HG03095 (cell line): Measurements from ENCODE around the gene ITIH4.
"Not testable (repeated sequence)": the region's sequence is repeated elsewhere in the genome, so short reads cannot be mapped to it uniquely, and the experiment has no call there.

Experiments
- ATAC-seq: cut with Tn5 transposase; IDR thresholded peaks from one replicate; pipeline ENCODE4 v1.9.1; 2021; ENCODE audit warnings: moderate library complexity; ENCODE audit not compliant: unreplicated experiment

Gene ITIH4

DNA sequence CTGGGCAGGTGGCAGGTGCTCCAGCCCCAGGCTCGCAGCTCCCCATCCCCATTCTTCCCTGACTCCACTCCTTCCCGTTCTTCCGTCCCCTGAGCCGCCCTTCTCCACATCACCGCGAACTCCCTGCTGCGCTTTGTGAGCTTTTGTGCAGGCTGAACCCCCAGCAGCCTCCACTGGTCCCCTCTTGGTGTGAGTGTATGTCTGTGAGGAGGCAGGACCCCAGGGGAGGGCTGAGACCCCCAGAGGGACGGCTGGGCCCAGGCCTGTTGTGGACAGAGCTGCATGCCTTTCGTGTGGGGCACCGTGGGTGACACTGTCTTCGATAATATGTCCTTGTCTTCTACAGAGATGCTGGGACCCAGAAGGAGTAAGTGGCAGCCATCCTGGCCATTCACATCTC is 43.2 kb downstream of the ITIH4 start:
- ATAC-seq: no peak

DNA sequence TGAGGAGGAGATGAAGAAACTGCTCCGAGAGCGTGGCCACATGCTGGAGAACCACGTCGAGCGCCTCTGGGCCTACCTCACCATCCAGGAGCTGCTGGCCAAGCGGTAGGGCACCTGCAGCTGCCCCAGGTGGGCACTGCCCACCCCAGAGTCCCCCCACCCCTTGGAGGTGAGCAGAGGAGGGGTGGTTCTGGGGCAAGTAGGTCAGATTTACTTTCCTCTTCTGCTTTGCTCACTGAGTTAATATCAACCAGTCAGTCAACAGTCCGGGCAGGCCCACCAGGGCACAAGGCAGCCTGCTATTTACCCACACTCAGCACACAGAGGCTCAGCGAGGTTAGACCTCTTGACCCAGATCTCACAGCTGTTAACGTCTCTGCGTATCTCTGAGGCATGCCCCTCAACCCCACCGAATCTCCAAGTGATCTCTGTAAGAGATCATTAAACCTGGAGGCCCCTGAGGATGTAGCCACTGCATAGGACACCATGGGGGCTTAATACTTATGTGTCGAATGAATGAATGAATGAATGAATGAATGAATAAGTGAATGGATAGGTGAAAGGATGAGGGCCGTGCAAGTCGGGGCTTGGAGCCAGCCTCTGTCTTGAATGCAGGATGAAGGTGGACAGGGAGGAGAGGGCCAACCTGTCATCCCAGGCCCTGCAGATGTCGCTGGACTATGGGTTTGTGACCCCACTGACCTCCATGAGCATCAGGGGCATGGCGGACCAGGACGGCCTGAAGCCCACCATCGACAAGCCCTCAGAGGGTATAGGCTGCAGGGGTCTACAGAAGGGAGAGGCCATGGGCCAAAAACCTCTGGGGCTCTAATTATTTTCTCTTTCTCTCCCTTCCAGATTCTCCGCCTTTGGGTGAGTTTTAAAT is 43.9 kb downstream of the ITIH4 start:
- ATAC-seq: no peak

DNA sequence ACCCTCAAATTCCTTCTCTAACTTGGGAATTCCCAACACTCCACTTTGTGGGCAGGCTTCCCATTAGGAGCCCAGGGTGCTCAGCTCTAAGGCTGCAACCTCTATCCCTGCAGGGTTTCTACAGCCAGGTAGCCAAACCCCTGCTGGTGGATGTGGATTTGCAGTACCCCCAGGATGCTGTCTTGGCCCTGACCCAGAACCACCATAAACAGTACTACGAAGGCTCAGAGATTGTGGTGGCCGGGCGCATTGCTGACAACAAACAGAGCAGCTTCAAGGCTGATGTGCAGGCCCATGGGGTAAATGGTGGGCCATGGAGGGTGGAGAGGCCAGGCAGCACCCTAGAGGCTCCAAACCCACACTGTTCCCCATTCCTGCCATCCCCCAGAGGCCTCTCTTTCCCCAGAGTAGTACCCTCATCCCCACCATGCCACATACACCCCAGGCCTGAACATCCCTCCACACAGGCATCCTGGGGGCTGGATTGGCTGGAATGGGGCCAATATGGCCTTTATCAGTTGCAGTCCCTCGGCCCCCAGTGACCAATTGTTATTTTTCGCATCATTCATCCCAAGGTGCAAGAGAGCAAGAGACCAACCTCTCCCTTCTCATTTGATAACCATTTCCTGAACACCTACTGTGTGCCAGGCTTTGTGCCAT is 45.4 kb downstream of the ITIH4 start:
- ATAC-seq: no peak

DNA sequence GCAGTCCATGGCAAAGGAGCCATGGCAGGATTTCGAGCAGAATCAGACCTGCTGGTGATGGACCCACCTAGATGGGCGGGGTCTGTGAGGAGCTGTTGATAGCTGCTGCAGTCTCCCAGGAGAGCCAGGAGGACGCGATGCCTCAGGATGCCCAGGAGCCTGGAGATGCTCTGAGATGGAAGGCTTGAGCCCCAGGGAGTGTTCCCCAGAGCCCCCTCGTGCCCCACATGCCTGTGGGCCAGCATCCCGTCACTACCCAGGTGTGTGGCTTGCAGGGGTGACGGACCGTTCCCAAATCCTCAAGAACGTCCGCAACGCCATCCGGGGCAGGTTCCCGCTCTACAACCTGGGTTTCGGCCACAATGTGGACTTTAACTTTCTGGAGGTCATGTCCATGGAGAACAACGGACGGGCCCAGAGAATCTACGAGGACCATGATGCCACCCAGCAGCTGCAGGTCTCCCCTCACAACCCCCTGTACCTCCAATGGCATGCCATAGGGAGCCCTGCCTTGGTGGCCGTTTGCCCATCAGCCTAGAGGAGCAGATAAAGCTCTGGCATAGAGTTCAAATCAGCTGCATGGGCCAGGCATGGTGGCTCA is 46.4 kb downstream of the ITIH4 start:
- no peak for ATAC-seq

DNA sequence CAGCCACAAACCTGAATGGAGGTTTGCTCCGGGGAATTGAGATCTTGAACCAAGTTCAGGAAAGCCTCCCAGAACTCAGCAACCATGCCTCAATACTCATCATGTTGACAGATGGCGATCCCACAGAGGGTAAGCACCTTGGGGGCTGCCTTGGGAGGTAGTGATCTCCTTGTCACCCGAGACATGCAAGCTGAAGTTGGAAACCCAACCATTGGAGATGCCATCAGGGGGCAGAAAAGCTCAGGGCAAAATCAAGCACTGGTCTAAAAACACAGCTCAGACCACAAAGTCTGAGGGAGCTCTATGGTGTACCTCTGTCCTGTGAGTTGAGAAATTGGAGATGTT is 47.3 kb downstream of the ITIH4 start:
- ATAC-seq: no peak

DNA sequence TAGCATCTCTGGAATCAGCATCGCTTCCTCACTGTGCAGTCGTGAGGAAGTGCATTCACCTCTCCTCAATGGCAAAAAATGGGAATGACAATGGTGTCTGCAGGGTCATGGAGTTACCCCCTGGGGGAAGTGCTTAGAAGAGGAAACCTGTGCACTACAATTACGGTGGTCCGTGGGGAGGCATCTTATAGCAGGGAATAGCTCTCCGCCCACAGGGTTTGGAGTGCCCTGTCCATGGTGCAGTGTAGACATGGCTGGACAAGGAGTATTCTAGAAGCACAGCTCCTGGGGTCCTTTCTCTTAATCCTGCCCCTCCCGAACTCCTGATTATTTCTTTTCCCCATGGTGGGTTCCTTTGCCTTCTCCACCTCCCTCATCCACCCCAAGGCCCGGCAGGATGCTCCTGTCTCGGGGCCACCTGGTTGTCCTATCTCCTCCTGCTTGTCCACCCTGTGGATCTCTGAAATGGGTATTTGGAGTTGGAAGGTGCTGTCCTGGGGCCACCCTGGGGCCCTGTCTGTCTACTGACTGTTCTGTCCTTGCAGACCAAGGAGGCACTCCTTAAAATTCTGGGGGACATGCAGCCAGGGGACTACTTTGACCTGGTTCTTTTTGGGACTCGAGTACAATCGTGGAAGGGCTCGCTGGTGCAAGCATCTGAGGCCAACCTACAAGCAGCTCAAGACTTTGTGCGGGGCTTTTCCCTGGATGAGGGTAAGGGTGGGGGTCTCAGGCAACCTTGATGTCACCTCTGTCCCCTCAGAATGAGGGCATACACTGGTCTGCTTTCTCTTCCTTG is 47.9 kb downstream of the ITIH4 start:
- ATAC-seq: no peak

DNA sequence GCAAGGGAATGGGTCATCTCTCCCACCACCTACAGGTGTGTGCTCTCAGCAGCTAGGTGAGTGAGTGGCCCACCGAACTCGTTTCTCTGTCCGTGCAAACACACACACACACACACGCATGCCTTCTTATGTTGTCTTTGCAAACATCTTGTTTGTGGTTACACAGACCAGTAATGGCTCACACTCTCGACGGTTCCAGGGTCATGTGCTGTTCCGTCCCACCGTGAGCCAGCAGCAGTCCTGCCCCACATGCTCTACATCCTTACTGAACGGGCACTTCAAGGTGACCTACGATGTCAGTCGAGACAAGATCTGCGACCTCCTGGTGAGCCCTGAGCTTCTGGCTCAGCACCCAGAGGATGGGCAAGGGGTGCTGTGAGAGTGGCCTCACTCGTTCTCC is 48.7 kb downstream of the ITIH4 start:
- ATAC-seq: no peak

DNA sequence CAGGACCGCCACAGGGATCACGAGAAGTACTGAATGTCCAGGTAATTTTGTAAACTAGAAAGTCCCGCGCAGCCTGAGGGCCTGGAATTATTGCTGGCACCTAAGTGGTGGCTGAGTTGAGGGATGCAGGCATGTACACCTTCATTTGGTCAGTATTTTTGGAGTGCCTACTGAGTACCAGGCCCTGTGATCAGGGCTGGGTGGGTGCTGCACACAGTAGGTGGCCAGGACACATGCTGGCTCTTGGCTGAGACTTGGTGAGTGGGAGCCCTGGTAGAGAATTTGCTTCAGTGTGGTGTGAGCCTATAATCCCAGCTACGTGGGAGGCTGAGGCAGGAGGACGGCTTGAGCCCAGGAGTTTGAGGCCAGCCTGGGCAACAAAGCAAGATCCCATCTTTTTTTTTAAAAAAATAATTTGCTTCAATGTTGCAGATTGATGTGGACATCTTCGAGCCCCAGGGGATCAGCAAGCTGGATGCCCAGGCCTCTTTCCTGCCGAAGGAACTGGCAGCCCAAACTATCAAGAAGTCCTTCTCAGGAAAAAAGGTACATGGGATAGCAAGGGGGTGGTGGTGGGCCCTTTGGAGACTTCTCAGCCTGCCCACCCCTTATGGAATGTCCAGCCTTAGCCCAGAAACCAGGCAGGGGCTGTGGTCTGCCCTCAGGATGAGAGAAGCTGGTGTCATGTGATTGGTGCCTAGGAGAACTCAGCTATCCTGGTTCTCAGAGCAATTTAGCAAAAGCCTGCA is 50.5 kb downstream of the ITIH4 start:
- no peak for ATAC-seq

DNA sequence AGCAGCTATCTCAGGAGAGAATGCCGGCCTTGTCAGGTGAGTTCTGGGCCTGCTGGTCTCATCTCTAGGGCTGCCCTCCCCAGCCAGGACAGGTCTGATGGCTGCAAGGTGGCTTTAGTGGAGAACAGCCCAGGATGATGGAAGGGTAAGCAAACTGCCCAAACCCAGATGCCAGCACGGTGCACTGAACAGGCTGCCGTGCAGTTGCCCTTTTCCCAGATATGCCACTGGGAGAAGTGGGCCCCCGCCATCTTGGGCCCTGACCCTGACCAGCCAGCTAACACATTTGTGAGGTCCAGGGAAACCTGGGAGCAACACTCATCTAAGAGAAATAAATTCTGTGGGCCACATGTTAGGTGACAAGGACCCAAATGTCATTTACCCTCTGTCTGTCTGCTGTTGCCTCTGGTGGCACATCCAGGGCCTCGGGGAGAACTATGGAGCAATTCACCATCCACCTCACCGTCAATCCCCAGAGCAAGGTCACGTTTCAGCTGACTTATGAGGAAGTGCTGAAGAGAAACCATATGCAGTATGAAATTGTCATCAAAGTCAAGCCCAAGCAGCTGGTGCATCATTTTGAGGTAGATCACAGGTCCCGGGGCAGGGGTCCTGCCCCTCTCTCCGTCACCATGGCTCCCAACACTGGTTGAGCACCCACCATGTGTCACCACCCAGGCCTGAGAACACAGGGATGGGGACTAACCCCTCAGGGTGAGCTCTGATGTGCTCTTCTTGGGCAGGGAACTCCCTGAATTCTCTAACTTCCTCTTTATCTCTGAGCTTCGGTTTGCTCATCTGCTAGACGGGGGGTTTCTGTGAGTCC is 51.2 kb downstream of the ITIH4 start:
- ATAC-seq: no peak

DNA sequence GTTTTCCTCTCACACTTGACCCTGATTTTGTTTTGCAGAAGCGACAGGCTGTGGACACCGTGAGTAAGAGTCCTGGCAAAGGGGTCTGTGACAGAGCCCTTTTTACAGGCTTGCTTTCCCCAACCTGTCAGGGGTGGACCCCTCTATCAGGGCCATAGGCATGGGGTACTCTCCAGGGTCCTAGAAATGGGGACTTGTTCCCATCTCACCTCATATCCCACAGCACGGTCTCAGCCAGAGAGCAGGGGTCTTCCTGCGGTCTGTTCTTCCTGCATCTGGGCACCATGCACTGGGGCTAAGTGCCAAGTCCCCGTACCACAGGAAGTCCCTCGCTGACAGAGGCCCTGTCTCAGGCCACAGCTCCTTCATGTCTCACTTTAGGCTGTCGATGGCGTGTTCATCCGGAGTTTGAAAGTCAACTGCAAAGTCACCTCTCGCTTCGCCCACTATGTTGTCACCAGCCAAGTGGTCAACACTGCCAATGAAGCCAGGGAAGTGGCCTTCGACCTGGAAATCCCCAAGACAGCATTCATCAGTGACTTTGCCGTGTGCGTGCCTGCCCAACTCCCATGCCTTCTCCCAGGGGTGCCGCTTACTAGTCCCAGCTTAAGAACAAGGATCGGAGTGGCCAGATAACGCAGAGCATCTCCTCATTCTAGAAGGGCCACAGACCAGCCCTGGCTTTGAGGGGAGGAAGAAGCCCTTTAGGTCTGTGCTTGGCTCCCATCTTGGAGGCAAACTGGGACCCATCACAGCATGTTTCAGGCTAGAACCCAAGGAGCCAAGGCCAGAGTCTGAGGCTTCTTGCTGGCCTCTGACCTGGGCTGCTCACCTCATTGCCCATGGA is 52.3 kb downstream of the ITIH4 start:
- ATAC-seq: no peak

DNA sequence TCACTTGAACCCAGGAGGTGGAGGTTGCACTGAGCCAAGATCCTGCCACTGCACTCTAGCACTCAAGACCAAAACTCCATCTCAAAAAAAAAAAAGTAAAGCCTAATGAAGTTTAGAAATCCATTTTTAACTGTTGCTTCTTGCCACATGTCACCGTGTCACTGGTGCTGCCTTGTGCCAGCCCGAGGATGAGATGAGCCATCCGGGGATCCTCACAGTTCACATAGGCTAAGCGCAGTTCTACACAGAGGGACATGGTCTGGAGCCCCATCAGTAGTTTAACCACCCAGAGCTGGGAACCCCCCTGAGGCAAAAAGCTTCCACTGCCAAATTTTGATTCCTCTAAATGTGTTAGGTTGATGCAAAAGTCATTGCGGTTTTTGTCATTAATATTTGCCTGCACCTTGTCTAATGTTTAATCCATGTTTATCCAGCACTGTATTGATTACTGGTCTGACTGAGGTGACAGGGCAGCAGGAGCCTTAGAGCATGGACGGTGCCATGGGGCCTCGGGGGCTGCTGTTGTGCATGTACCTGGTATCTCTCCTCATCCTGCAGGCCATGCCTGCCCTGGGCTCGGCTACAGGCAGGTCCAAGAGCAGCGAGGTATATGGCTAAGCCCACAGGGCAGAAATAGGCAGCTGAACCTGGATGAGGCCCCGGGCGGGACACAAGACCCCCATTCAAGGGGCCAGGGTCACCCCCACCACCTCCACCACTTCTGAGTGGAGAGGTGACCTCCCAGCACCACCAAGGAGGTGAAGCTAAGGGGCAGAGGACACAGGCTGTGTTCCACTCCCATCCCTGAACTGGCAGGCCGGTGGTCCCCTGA is 53.1 kb downstream of the ITIH4 start, which contains the start of gene ITIH1:
TSS of gene ITIH1 (plus strand) at position 473 of the 832 bp plus-strand sequence. CDS start at position 490, 17 bp downstream.
- no peak for ATAC-seq

DNA sequence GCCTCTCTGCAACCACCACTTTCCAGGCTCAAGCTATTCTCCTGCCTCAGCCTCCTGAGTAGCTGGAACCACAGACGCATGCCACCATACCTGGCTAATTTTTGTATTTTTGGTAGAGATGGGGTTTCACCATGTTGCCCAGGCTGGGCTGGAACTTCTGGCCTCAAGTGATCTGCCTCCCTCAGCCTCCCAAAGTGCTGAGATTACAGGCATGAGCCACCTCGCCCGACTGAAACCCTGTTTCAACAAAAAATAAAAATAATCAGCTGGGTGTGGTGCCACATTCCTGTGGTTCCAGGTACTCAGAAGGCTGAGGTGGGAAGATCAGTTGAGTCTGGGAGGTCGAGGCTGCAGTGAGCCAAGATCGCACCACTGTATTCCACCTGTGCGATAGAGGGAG is 54.0 kb downstream of the ITIH4 start:
- not testable (repeated sequence) for ATAC-seq

DNA sequence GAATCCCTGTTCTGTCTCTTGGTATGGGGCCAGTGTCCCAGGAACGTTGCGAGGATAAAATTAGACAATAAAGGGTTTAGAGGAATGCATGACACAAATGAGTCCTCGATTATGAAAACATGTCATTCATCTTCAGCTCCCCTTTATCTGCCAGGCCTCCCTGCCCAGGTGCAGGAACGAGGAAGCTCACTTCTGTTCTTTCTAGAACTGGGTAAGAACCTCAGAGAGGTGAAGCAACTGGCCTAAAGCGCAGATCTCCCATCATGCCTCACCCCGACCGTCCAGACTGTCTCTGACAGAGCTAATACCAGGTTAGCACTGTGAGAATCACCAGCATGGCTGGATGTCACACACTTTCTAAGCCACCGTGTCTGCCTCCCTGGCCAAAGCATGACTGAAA is 54.6 kb downstream of the ITIH4 start:
- no peak for ATAC-seq

DNA sequence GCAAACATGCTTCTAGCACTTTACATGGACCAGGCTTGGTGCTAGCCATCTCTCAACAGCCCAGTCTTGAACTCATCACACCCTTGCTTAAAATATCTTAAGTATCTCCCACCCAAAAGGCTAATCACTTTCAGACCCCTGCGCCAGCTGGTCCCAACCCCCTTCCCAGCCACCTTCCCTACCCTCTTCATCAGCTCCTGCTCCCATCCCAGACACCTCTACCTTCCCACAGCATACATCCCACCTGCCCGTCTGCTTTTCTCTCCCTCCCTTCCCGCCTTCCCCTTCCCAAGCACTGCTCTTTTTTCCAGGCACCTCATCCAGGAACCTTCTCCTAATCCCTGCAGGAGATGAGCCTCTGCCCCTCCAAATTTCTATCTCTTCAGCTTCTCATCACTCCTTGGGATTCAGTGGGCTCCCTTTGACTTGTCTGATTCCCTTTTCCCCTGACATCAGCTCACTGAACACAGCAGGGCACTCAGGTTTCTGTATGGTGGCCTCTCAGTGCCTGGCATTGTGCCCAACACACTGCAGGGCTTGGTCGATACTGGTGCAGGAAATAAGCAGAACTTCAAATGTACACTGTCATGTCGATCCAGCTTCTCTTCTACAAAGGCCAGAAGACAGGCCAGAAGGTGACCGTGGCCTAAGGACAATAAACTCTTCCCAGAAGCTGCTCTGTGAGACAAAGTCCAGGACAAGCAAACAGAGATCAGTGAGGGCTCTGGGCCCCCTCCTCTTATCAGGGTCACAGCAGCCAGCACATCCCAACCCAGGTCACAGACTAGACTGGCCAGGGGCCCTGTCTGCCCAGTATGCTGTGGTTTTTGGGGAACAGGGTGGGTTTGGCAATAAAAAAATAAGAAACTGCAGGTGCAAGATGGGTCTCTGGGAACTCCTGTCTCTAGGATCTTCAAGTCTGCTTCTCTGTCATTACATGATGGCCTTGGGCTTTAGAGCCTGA is 55.3 kb downstream of the ITIH4 start:
- ATAC-seq: no peak

DNA sequence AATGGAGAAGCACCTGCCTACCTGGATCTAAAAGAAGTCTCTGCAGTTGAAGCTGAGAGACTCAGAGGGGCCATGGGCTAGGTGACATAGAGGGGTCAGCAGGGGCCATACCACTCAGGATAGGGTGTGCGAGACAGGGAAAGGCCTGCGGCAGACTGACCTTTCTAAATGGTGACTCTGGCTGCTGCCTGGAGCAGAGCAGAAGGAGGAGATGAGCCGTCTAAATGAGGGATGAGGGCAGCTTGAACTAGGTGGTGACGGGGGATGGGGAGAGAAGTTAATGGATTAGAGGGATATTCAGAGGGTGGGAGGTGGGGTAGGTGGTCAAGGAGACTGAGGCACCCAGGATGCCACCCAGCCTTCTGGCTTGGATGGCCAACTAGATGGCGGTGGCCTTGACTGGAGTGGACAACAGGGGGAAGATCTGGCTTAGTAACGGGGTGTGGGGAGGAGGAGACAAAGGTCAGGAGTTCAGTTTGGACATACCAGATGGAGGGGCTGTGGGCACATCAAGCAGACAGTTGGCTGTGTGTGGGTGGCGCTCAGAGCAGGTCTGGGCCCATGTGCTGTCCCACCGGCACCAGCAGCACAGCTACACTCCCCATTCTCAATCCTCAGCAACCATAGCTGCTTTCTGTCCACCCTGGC is 56.3 kb downstream of the ITIH4 start:
- no peak for ATAC-seq

DNA sequence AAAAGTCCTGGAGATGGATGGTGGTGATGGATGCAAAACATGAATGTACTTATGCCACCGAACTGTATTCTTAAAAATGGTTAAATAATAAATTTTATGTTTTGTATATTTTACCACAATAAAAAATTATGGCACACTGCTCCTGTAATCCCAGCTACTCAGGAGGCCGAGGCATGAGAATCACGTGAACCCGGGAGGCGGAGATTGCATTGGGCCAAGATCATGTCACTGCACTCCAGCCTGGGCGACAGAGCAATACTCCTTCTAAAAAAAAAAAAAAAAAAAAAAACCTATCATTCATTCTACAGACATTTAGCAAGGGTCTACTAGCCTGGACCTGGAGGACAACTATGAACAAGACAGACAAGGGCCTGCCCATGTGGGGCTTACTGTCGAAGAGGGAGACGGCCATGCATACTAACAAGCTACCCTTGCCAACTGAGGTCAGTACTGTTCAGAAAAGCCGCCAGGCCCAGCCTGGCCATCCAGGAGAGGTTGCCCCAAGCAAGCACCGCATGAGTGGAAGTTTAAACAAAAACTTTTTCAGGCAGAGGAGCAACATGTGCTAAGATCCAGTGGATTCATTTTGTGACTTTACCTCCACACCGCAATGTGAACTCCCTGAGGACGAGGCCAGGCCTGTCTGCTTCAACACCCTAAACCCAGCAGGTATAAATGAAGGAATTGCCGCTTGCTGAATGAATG is 57.0 kb downstream of the ITIH4 start:
- ATAC-seq: no peak
